HG03135 (cell line): ENCODE data around the gene MBNL3.
"Not testable (repeated sequence)": the region's sequence is repeated elsewhere in the genome, so short reads cannot be mapped to it uniquely, and the experiment has no call there.

ENCODE experiments used
- ATAC-seq: cut with Tn5 transposase; IDR thresholded peaks from one replicate; pipeline ENCODE4 v1.9.1; 2021; ENCODE audit warnings: mild to moderate bottlenecking, moderate library complexity; ENCODE audit not compliant: unreplicated experiment

The MBNL3 gene

DNA sequence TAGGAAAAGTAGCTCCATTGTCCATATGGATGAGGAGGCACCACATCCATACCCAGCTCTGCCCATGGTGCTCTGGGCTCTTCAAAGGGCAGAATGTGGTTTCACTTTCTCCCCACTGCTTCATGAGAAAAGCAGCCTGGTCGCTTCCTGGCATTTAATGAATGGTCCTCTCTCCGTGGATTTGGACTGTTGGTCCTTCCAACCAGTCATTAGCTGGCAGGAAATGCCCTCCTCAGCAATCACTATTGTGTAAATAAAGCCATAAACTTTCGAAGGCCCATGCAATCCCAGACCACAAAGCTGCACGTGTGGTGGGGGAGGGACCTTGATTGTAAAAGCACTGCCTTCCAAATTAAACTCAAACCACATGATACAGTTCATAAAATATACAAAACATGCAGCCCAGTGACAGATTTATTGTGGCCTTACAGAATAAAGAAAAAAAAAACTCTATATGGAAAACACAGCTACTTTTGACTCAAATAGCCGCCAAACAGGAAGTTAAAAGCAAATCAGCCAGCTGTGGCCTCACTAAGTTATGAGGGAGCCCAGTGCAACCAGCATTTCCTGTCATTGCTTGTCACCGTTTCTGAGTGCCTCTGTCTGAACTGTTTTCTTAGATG is 8.1 kb downstream of the MBNL3 start:
- peak; percentile 90 for ATAC-seq

DNA sequence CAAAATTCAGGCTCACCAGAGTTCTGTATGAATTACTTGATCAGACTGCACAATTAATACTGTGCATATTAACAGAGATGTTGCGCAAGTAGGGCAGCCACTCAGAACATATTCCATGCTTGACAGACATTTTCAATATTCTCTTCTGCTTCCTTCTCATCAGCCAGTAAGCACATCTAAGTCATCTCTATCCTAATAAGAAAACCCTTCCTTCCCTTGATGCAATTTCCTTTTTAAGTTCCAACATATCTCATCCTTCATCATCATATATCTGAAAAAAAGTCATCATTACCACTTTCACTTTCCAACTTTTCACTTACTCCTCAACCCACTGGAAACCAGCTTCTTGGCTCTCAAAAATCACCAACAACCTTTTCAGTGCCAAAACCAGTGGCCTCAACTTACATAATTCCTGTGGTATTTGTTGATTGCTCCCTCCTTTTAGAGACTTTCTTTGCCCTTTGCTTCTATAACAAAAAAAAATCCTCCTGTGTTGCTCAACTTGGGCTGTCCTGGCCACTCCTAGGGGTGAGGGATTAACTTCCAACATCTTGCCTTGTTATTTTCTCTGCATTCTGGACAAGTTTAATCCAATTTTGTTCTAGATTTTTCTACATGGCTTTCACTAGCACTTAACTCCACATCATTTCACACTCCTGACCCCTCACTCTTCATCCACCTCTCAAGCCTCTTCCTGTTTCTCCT is 14.1 kb downstream of the MBNL3 start:
- no peak for ATAC-seq

DNA sequence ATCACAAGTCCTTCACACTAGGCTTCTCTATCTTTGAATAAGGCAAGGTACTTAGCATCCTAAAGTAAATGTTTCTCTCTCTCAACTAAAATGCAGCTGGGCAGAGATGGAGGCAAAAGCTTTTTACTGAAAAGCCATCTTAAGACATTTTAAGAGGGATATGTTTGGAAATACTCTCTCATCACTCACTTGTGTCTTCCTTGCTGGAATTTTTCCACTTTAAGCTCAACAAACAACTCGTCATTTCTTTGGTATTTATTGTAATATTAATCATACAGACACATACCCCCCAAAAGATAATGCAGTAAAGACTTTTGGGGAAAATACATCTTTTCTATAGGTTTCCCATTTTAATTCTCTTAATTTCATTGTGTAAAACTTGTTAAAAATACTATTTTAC is 16.4 kb downstream of the MBNL3 start:
- ATAC-seq, result no peak

DNA sequence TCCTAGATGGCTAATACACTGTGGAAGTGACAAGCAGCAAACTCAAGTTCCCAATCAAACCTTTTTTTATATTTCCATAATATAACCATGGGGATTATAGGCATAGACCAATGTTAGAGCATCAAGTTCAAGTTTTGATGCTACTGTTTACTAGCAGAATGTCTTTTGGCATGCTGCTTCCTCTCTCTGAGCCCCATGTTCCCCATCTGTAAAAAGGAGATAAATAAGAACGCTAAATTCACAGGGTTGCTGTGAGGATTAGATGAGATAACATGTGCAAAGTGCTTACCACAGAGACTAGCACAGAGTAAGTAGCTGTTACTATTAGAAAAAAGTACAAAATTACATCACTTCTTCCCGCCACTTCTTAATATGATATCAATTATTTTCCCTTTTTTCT is 18.0 kb downstream of the MBNL3 start:
- no peak for ATAC-seq

DNA sequence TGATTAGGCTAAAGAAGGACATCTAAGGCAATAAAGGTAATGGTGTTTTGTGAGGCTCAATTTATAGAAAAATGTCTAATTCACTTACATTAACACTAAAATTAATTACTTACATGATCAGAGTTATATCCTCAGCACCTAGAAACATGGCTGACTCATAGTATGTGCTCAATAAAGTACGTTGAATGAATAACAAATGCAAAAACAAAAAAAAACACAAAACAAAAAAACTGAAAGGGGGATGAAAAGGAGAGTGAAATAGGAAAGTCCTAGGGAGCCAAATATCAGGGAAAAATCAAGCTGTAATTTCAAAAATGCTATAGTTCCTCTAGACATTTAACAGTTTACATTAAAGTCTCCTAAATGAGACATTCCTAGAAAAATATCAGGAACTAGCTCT is 18.7 kb downstream of the MBNL3 start:
- ATAC-seq, result no peak

DNA sequence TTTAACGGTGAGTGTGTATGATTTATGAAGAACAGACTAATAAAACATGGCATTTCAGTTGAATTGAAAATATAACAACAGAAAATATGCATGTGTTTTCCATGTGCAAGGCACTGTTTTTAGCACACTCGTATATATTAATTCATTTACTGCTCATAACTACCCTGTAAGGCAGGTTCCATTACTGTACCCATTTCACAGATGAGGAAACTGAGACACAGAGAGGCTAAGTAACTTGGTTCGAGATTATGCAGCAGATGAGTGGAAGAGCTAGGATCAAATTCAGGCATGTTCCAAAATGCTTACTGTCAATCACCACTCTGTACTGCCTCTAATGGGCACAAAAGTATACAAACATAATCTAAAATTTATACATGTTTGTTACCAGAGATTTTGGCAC is 20.4 kb downstream of the MBNL3 start:
- ATAC-seq, result no peak

DNA sequence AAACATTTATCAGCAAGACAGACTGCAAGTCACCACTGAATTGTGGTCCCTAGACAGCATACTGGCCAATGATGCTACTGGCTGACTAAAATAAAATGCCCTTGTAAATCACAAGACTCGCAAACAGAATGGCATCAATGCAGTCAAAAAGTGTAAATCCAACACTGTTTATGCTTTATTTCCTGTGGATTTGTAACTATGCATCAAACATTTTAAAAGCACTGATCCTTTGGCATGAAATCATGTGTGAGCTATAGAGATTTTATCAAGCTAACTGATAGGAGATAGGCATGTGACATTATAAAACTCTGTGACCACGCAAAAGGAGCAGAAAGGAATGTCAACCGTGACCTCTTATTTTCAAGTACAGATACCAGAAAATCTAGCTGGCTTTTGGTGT is 20.8 kb downstream of the MBNL3 start:
- ATAC-seq, result no peak

DNA sequence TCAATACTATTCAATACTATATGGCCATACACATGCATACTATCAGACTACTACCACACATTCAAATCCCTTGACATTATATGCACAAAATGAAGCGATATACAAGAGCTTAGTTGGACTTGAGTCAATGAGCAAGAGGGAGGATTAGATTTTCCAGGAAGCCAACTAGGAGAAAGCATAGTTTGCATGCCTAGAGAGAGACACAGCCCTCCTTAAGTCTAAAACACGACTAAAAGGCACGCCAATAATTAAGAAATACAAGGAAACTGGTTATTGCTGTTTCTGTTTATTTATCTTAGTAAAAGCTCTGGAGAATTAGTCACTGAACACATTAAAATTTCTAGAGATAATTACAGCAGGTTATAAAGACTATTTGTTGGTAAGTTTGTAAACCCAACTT is 21.8 kb downstream of the MBNL3 start:
- ATAC-seq, result no peak

DNA sequence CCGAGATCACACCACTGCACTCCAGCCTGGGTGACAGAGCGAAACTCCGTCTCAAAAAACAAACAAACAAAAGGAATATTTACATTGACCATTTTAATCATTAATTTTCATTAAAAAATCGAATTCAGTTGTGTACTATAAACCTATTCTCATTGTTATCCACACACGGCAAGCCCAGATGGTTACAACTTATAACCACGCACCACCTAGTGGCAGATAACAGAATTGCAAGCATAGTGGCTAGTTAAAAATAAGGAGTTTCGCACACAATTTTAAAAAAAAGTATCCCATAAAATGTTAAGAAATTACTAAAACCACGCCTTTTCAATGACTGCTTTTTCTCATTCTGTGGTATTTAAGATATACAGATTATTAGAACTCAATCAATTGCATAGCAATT is 25.4 kb downstream of the MBNL3 start:
- ATAC-seq, result no peak

DNA sequence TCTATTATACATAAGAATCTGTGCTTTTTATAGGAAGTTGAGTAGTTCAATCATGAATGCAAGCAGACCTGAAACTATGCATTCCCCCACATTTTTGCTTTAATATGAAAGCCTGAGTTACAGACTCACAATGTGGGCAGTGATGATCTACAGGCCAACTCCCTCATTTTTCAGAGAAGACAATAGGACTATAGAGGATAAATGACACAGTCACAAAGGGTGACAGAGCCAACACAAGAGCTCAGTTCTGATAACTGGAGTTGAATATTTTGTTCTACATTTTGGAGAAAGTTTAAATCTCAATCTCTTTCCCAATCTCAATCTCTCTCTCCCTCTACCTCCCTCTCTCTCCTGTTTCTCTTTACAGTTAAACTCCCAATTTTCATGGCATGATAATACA is 27.0 kb downstream of the MBNL3 start:
- no peak for ATAC-seq

DNA sequence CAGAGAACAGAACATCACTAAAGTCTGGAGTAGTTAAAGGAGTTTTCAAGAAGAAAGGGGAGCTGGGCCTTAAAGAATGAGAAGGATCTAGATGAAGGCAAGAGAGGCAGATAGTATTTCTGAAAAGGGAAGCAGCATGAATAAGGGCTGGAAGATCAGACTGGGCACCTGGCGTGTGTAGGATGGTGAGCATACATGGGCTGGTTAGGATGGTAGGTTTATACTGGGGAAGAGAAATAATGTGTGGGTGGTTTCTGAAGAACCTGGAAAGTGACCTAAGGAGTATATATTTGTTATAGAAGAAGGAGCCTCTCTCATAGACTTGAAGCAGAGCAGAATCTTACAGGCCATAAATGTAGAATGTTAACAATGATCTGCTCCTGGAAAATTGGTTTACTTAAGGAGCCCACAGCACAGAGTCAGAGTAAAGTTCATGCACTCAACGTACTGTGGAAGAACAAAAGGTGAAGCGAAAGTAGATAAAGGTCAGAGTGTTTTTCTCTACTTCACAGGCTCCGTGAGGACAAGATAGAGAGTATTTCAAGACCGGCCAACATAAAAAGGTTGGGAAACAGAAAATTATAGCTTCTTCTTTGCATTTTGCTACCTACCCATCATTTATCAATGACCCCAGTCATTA is 35.8 kb downstream of the MBNL3 start:
- ATAC-seq, result no peak

DNA sequence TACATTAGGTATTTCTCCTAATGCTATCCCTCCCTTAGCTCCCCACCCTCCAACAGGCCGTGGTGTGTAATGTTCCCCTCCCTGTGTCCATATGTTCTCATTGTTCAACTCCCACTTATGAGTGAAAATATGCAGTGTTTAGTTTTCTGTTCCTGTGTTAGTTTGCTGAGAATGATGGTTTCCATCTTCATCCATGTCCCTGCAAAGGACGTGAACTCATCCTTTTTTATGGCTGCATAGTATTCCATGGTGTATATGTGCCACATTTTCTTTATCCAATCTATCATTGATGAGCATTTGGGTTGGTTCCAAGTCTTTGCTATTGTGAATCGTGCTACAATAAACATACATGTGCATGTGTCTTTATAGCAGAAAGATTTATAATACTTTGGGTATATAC is 42.9 kb downstream of the MBNL3 start:
- not testable (repeated sequence) for ATAC-seq

DNA sequence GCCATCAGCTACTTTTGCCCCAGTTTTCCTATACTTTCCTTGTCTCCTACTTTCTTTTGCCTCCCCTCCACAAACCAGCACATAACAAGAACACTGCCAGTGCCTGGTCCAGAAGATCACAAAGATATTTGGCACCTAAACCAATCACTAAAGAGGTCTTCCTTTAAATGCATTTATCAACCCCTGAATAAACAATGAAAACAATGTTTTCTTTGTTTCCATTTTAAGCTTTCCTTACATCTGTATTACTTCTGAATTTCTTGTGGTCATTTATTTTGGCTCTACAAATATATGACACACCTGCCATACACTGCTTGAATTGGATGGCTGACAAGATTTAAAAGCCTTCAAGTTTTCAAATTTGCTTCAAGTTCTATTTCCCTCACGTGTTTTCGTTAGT is 43.9 kb downstream of the MBNL3 start:
- ATAC-seq, result no peak

DNA sequence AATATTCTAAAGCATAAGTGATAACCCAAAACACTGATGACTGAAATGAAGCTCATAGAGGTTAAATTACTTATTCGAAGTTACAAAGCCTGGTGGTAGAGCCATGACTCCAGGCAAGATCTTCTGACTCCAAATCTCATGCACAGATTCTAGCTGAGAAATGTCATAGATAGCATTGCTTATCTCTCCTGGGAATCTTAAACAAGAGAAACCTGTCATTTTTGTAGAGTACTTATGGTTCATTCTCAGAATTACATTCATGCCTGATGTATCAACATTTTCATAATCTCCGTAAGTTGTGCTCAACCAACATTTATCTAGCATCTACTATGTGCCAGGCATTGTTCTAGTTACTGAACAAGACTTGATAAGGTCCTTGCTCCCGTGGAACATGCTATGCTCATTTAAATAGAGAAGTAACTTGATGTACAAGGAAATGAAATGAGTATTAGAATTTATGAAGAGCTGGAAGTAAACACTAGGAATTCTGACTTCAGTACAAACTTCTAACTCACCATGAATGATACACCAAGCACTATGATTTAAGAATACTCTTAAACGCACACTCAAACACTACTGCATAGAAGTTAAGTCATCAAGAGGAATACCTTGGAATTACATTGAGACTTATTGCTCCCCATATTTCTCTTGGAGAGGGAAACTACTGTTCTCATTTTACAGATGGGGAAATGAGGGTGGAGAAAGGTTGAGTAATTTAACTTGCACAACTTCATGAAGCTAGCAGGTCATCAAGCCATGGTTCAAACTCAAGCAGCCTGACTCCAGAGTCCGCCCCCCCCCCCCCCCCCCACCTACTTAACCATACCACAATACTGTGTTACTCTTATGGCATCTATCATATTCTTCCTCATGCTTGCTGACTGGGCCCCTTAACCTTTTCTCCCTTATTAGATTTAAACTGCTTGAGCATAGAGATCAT is 45.4 kb downstream of the MBNL3 start:
- ATAC-seq, result no peak

DNA sequence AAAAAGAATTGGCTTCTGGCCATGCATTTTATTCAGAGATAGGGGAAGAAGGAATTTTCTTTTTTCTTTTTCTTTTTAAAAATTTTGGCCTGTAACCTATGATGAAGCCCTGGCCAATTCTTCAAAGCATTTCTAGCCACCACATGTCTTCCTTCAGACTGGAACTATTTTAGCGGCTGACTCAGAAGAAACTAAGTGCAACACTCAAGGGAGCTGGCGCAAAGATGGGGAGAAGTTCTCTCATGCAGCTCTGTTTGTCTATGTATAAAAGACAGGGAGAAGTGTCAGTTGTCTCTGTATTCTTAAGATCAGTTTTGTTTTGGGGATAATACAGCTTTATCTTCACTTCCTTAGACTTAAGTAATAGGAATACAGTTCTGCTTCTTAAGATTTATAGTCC is 46.1 kb downstream of the MBNL3 start:
- no peak for ATAC-seq

DNA sequence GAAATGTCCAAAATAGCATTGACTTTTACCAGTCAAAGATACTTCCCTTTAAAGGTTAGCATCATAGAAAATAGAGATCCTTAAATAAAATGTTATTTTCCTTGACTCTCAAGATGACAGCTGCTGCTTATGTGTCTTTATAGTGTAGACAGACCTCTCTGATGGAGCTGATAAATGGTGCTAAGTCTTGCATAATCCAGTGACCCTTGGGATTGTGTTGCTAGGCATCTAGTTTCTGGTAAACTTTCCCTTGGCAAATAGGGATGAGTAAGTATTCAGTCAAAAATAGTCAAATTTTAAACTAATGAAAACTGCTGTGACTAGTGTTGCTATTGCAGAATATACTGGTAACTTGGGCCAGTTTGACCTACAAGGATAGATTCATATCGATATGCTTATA is 53.6 kb downstream of the MBNL3 start:
- no peak for ATAC-seq

DNA sequence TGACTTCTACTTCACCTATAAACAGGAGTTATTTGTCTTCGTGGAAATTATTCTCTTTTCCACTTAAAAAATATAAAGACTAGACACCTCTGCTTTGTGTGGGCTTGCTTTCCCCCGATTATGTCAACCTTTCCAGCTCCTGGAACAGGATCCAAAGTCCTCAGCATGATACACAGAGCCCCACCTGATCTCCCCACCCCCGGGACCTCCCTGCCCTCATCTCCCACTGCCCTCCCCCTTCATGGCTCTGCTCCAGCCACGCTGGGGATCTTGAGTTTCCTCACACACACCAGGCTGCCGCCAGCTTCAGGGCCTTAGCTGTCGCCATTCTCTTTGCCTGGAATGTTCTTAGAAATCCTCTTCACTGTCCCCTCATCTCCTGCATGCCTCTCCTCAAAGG is 55.3 kb downstream of the MBNL3 start:
- ATAC-seq, result no peak

DNA sequence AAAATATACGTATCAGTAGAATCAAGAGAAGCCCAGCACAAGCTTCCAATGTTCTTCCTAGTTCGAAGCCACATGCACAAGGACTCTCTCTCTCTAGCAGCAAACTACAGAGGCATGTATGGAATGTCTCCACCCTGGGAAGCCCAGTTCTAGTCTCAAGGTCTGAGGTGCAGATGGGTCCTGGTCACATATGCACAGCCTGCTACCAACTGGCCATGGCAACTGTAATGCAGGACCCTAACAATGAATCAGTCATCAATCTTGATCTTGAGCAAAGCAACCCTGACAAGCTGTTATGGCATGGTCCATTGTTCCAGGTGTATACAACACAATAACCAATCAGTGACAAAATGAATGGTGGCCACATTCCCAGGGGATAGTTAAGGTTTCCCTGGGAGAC is 55.8 kb downstream of the MBNL3 start:
- no peak for ATAC-seq

DNA sequence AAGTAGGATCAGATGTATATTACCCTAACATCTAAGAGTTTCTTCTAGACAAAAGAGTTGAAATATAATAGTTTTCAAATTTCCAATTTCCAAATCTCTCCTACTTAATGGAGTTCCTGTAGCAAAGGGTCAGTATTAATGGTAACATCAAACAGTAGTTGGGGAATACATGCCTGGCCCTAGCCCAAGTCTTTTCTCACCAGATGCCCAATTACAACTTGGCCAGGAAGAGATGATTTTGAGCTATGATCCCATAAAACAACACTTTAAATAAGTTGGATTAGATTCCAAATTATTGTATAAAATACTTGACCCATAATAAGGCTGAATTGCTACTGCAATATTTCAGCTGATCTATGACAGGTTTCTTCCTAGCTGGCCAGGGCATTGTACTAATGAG is 59.9 kb downstream of the MBNL3 start:
- no peak for ATAC-seq

DNA sequence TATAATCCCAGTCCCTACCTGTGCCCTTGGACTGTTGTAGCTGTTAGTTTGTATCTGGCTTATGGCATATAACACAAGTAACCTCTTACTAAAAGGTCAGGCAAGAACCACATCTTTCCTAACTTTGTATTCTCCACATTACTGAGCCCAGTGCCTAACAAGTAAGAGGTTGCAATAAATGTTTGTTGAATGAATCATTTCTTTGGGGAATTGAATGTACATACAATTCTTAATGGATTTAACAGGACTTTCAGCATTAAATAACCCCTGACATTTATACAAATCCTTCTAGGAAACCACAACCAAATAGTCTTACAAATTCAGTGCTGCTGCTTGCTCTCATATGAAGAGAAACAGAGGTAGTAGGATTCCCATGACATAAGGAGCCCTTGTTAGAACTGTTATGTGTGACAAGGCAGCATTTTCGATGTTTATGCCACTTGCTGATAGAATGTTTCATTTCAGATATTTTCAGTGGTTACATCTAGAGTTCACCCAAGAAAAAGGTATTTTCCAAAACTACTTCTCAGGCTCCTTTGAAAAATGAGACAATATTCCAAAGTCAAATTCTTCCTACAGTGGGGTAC is 62.0 kb downstream of the MBNL3 start:
- ATAC-seq, result no peak

DNA sequence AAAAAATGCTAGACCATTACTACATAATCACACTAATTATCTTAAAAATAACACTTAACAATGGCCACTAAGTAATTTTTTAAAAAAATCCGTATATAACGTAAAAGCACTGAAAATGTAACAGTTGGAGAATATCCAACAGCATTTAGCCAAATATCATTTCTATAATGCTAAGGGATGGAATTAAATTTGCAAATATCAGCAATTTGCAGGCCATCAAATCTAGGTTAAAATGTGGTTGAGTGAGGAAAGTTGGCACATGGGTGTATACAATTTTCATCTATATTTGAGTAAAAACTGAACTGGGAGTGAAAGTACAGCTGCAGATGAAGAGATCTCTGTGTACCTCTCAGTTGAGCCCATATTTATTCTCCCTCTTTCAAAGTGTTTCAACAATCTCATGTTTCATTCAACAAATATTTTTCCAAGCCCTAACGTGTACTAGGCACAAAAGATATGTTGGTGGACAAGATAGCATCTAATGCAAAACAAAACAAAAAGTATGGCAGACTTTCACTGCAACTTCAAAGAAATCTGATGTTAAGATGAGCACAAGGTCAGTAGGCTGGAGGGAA is 63.0 kb downstream of the MBNL3 start:
- no peak for ATAC-seq
